ENCODE data around the gene IKZF4. TPM values are rescaled to one million over a fixed set of nuclear protein-coding genes. Genes with fewer than 3 reads are reported as not detected.

The IKZF4 gene
- total and polyA plus RNA-seq, 3 experiments from 2014 or later = 0.86 to 11.6 (median 11.0) TPM

DNA sequence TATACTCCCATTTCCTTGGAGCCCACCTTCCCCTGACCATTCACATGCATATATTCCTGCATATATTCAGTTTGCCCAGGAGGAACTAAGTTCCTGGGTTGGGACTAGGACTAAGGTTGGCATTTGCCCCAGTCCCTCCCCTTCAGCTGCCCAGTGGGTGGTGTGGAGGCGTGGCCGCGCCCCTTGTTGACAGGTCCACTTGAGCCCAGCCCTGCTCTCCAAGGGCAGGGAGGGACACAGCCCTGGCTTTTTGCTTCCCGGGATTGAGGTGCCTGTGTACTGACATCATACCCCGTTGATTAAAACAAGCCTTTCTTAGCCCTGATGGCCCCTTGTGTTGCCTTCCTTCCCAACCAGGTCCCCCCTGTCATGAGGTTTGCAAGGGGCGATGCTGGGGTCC lies 66.4 kb downstream of the IKZF4 start:
- Mint-ChIP-seq H3K4me3 (no peak overlapping the region), H3K36me3 (no peaks in the 10 kb centered on the region), H3K4me1 (no peaks in the 10 kb centered on the region), H3K27ac (peak overlapping the region in 1 of 8 donors; percentile 82), H3K9me3 (no peaks in the 10 kb centered on the region), H3K27me3 (peaks cover 7% of the 10 kb centered on the region in 2 donors)
- no peak overlapping the region for H3K27ac ChIP-seq (ENCODE audit: low read depth, low read length)
- ChIA-PET CTCF (interaction anchor here (0.5 kb wide), 1 partner anchor 40 kb away, joined by 3 read pairs; no protein-coding TSS in a partner anchor), POLR2A (no interaction called here)
- H3K9me3 ChIP-seq (ENCODE audit: low read length) = no peaks in the 10 kb centered on the region
- H3K4me3 ChIP-seq (ENCODE audit: low read length) = no peak overlapping the region
- H3K27me3 ChIP-seq (ENCODE audit: insufficient read depth, low read length, poor library complexity, severe bottlenecking) = no peaks in the 10 kb centered on the region
- no peak for DNase-seq
- H3K4me1 ChIP-seq (ENCODE audit: insufficient read depth, low read length) = no peaks in the 10 kb centered on the region
- H3K36me3 ChIP-seq (ENCODE audit: insufficient read depth, low read length) = no peaks in the 10 kb centered on the region

Other genes with a start within 250 kb of the IKZF4 start
- gene SARNP, start 203.3 kb upstream of the IKZF4 start, total RNA-seq = 100 to 1,000 TPM in 1 of 2 experiments, 10 to 100 TPM in 1; 89.7 to 103 TPM
- gene SARNP, start 203.3 kb upstream of the IKZF4 start, polyA plus RNA-seq = 109 TPM
- gene ORMDL2, start 203.0 kb upstream of the IKZF4 start, total RNA-seq = 10 to 100 TPM; 49.0 to 49.7 TPM
- 110 TPM for gene ORMDL2, start 203.0 kb upstream of the IKZF4 start, polyA plus RNA-seq
- gene DNAJC14, start 191.5 kb upstream of the IKZF4 start, total RNA-seq = 10 to 100 TPM; 39.1 to 40.8 TPM
- gene DNAJC14, start 191.5 kb upstream of the IKZF4 start, polyA plus RNA-seq = 40.2 TPM
- gene MMP19, start 178.1 kb upstream of the IKZF4 start, total RNA-seq = 1 to 10 TPM in 1 of 2 experiments, under 1 TPM in 1; 0.29 to 1.0 TPM
- gene MMP19, start 178.1 kb upstream of the IKZF4 start, polyA plus RNA-seq = not detected
- gene PYM1, start 93.1 kb upstream of the IKZF4 start, total RNA-seq = 10 to 100 TPM; 35.8 to 38.4 TPM
- gene PYM1, start 93.1 kb upstream of the IKZF4 start, polyA plus RNA-seq = 80.8 TPM
- 100 to 1,000 TPM; 221 to 236 TPM for gene DGKA, start 89.9 kb upstream of the IKZF4 start, total RNA-seq
- 234 TPM for gene DGKA, start 89.9 kb upstream of the IKZF4 start, polyA plus RNA-seq
- under 1 TPM; 0.28 to 0.33 TPM for gene PMEL, start 55.0 kb upstream of the IKZF4 start, total RNA-seq
- gene PMEL, start 55.0 kb upstream of the IKZF4 start, polyA plus RNA-seq = not detected
- gene CDK2, start 54.2 kb upstream of the IKZF4 start, total RNA-seq = 100 to 1,000 TPM; 117 to 125 TPM
- gene CDK2, start 54.2 kb upstream of the IKZF4 start, polyA plus RNA-seq = 8.2 TPM
- 10 to 100 TPM; 36.6 to 38.3 TPM for gene RAB5B, start 47.0 kb upstream of the IKZF4 start, total RNA-seq
- gene RAB5B, start 47.0 kb upstream of the IKZF4 start, polyA plus RNA-seq = 68.5 TPM
- 1 to 10 TPM; 2.3 to 2.5 TPM for gene SUOX, start 23.8 kb upstream of the IKZF4 start, total RNA-seq
- 0.90 TPM for gene SUOX, start 23.8 kb upstream of the IKZF4 start, polyA plus RNA-seq
- 10 to 100 TPM; 48.8 to 59.9 TPM for gene RPS26, start 20.9 kb downstream of the IKZF4 start, total RNA-seq
- 1,127 TPM for gene RPS26, start 20.9 kb downstream of the IKZF4 start, polyA plus RNA-seq
- gene ERBB3, start 59.1 kb downstream of the IKZF4 start, total RNA-seq = 1 to 10 TPM; 1.7 to 1.9 TPM
- 0.63 TPM for gene ERBB3, start 59.1 kb downstream of the IKZF4 start, polyA plus RNA-seq
- gene PA2G4, start 83.5 kb downstream of the IKZF4 start, total RNA-seq = 100 to 1,000 TPM; 468 to 504 TPM
- gene PA2G4, start 83.5 kb downstream of the IKZF4 start, polyA plus RNA-seq = 249 TPM
- 1,000 to 10,000 TPM; 5,711 to 5,990 TPM for gene RPL41, start 95.6 kb downstream of the IKZF4 start, total RNA-seq
- gene RPL41, start 95.6 kb downstream of the IKZF4 start, polyA plus RNA-seq = 7,268 TPM
- gene ZC3H10, start 97.2 kb downstream of the IKZF4 start, total RNA-seq = 1 to 10 TPM; 8.1 to 9.0 TPM
- 3.2 TPM for gene ZC3H10, start 97.2 kb downstream of the IKZF4 start, polyA plus RNA-seq
- gene ESYT1, start 107.2 kb downstream of the IKZF4 start, total RNA-seq = 100 to 1,000 TPM; 185 to 191 TPM
- gene ESYT1, start 107.2 kb downstream of the IKZF4 start, polyA plus RNA-seq = 374 TPM
- 10 to 100 TPM; 68.6 to 70.0 TPM for gene MYL6B, start 131.5 kb downstream of the IKZF4 start, total RNA-seq
- 6.2 TPM for gene MYL6B, start 131.5 kb downstream of the IKZF4 start, polyA plus RNA-seq
- gene MYL6, start 137.3 kb downstream of the IKZF4 start, total RNA-seq = 1,000 to 10,000 TPM; 1,010 to 1,017 TPM
- 2,423 TPM for gene MYL6, start 137.3 kb downstream of the IKZF4 start, polyA plus RNA-seq
- gene SMARCC2, start 168.4 kb downstream of the IKZF4 start, total RNA-seq = 100 to 1,000 TPM; 107 to 118 TPM
- 92.4 TPM for gene SMARCC2, start 168.4 kb downstream of the IKZF4 start, polyA plus RNA-seq
- gene RNF41, start 200.9 kb downstream of the IKZF4 start, total RNA-seq = 10 to 100 TPM; 41.2 to 42.3 TPM
- 47.4 TPM for gene RNF41, start 200.9 kb downstream of the IKZF4 start, polyA plus RNA-seq
- gene NABP2, start 203.3 kb downstream of the IKZF4 start, total RNA-seq = 100 to 1,000 TPM; 102 to 104 TPM
- 4.6 TPM for gene NABP2, start 203.3 kb downstream of the IKZF4 start, polyA plus RNA-seq
- under 1 TPM; 0.35 to 0.62 TPM for gene SLC39A5, start 209.0 kb downstream of the IKZF4 start, total RNA-seq
- not detected for gene SLC39A5, start 209.0 kb downstream of the IKZF4 start, polyA plus RNA-seq
- 10 to 100 TPM; 67.0 to 69.9 TPM for gene ANKRD52, start 237.3 kb downstream of the IKZF4 start, total RNA-seq
- 16.1 TPM for gene ANKRD52, start 237.3 kb downstream of the IKZF4 start, polyA plus RNA-seq
- gene COQ10A, start 245.9 kb downstream of the IKZF4 start, total RNA-seq = 10 to 100 TPM; 14.3 to 14.4 TPM
- gene COQ10A, start 245.9 kb downstream of the IKZF4 start, polyA plus RNA-seq = 14.2 TPM